ENCODE measurements around the gene MALRD1.

- no peak for TF ChIP-seq POLR2A (IDR thresholded peaks at IDR 0.05)
- TF ChIP-seq, protein P1, sequence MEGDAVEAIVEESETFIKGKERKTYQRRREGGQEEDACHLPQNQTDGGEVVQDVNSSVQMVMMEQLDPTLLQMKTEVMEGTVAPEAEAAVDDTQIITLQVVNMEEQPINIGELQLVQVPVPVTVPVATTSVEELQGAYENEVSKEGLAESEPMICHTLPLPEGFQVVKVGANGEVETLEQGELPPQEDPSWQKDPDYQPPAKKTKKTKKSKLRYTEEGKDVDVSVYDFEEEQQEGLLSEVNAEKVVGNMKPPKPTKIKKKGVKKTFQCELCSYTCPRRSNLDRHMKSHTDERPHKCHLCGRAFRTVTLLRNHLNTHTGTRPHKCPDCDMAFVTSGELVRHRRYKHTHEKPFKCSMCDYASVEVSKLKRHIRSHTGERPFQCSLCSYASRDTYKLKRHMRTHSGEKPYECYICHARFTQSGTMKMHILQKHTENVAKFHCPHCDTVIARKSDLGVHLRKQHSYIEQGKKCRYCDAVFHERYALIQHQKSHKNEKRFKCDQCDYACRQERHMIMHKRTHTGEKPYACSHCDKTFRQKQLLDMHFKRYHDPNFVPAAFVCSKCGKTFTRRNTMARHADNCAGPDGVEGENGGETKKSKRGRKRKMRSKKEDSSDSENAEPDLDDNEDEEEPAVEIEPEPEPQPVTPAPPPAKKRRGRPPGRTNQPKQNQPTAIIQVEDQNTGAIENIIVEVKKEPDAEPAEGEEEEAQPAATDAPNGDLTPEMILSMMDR (IDR thresholded peaks at IDR 0.05) = no peak
Measured at GRCh38 chr10:19098803-19099202, 50.2 kb downstream of the MALRD1 start.
